GM21360 (cell line): ENCODE data around the gene IRX6.

Source experiments
- ATAC-seq: cut with Tn5 transposase; IDR thresholded peaks from one replicate; pipeline ENCODE4 v1.9.1; 2021; ENCODE audit warnings: mild to moderate bottlenecking, moderate library complexity; ENCODE audit not compliant: unreplicated experiment

Gene IRX6

DNA sequence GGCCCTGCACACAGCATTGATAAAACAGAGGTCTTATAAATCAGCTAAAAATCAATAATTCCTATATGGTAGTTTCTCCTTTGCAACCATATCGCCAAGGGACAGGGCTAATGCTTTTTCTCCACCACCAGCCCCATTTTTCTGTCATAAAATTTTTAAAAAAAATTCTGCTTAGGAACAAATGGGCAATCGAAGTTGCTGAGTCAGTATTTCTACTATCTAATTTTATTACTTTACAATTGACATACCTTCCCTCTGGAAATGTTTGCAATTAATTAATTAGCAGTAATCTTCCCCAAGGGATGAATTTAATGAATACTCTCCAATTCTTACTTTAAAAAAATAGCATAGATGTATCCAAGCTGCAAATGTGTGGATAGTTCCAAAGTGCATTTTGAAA, 1.7 kb upstream of the IRX6 start:
- no peak for ATAC-seq

DNA sequence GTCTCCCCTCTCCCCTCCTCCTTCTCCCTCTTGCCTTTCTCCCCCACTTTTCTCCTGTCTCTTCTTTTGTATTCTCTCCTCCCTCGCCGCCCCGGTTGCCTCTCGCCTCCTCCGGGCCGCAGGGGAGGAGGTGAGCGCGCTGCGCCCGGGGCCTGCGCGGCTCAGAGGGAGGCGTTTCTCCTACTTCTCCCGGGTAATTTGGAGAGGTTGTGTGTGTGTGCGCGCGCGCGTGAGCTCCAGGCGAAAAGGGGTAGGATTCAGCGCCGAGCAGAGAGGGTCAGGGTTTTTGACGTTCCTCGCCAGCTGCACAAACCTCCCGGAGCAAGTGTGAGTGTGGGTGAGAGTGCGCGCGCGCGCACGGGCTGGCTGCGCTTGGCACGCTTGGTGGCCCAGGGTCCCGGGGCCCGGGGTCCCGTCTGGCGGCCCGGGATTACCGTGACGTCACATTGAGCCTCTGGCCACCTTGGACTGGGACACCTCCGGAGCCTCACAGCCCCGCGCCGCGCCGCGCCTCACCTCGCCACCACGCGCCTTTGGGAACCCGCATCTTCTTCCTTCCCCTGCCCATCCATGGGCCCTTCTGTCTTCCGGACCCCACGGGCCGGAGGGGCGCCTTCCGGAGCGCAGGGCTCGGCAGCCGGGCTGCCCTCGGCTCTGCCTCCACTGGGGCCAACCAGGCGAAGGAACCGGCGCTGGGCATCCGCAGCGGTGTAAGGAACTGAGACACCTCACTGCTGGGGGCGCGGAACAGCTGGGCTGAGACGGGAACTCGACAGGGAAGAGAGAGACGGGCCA, 479 bp downstream of the IRX6 start:
- ATAC-seq = no peak

DNA sequence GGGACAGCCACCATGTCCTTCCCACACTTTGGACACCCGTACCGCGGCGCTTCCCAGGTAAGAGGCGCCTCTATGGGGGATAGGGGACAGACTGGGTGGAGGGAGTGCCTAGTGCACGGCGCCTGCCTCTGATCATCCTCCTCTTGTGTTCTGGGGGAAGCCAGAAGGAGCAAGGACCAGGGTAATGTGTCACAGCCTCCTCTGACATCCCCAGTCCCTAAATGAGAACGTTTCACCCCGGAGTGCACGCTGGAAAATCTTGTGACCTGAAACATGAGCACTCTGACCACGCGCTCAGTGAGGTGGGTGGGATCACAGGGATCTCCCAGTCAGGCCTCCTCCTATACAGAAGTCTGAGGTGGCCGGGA, 1.1 kb downstream of the IRX6 start:
- ATAC-seq = no peak

DNA sequence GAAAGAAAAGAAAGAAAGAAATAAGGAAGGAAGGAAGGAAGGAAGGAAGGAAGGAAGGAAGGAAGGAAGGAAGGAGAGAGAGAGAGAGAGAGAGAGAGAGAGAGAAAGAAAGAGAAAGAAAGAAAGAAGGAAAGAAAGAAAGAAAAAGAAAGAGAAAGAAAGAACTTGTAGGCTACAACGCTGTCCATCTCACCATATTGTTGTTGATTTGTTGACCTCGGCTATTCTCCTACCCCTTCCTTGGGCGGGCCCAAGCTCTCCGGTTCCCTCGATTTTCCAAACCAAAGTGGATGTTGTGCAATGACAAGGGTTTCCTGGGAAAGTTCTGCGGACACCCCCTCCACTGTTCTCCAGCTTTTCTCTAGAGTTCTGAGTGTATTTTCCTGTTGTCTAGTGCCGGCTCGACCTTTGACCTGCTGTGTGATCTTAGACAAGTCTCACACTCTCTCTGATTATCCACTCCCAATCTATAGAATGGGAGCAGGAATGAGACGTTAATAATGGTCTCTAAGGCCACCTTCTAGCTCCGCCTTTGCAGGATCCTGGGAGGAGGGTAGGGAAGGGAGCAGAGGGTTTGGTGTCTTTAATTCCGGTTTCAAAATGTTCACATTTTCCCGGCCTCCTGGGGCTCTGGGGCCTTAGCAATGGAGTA, 1.6 kb downstream of the IRX6 start:
- no peak for ATAC-seq

DNA sequence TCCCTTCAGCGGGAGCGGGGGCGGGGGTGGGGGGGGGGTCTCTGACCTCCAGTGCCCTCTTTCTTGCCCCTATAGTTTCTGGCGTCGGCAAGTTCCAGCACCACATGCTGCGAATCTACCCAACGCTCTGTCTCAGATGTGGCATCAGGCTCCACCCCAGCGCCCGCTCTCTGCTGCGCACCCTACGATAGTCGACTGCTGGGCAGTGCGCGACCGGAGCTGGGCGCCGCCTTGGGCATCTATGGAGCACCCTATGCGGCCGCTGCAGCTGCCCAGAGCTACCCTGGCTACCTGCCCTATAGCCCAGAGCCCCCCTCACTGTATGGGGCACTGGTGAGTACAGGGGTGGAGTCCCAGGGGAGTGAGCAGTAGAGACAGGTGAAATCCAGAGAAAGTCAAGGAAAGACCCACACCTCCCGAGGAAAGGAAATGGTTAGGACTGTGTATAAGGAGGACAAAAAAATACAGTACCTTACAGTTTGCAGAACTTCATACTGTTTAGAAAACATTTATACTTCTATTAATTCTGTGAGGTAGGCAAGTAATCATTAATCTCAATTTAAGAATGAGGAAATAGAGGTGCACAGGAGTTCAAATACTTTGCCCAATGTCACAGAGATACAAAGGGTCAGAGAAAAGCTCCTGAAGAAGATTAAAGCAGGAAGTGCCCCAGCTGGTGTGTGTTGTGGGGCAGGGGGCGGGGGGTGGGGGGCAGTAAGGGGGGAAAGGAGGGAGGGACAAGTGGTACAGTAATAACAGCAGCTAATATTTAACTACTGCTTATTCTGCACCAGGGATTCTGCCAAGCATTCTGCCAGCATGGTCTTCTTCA, 2.5 kb downstream of the IRX6 start:
- no peak for ATAC-seq

DNA sequence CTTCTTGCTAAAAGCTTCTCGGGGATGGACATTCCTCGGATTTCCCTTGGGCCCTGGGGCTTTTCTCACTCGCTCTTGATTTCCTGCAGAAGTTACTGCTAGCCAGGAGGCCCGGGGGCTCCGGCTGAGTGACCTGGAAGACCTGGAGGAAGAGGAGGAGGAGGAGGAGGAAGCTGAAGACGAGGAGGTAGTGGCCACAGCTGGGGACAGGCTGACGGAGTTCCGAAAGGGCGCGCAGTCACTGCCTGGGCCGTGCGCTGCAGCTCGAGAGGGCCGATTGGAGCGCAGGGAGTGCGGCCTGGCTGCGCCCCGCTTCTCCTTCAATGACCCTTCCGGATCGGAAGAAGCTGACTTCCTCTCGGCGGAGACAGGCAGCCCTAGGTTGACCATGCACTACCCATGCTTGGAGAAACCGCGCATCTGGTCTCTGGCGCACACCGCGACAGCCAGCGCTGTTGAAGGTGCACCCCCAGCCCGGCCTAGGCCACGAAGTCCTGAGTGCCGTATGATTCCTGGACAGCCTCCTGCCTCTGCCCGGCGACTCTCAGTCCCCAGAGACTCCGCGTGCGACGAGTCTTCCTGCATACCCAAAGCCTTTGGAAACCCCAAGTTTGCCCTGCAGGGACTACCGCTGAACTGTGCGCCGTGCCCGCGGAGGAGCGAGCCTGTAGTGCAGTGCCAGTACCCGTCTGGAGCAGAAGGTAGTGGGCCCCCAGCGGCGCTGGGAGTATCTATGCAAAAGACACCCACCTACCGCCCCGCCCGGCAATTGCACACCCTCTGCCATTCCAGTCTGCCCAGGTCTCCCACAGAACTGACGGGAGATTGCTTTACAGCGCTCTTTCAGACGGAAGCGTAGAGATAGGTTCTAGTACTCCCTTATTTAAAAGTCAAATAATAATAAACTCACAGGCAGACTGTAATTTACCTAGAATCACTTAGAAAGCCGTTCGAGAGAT, 4.9 kb downstream of the IRX6 start:
- ATAC-seq = no peak

DNA sequence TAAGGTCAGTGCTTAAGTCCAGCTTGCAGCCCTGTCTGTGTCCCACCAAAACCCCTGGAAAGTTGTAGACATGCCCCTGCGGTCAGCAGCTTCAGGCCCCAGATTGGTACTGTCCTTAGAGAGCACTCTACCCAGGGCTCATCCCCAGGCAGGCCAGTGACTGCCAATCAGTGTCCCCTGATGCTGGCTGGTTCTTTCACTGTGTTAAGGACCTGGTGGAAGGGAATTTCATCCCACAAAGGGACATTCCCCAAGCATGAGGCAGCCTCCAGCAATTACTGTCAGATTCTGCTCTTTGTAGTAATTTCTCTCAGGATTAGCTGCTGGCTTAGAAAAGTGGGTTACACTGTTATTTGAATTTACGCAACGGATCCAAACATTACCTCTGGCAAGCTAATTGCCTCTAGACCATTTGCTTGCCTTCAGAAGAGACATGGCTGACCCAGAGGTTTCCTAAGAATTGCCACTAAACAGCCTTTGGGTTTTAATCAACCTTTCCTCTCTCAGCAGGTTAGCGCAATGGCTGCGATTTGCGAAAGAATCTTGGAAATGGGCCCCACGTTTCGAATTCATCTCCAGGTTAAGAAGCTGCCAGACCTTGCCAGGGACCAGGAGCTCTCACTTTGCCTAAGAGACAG, 5.9 kb downstream of the IRX6 start:
- ATAC-seq = no peak

DNA sequence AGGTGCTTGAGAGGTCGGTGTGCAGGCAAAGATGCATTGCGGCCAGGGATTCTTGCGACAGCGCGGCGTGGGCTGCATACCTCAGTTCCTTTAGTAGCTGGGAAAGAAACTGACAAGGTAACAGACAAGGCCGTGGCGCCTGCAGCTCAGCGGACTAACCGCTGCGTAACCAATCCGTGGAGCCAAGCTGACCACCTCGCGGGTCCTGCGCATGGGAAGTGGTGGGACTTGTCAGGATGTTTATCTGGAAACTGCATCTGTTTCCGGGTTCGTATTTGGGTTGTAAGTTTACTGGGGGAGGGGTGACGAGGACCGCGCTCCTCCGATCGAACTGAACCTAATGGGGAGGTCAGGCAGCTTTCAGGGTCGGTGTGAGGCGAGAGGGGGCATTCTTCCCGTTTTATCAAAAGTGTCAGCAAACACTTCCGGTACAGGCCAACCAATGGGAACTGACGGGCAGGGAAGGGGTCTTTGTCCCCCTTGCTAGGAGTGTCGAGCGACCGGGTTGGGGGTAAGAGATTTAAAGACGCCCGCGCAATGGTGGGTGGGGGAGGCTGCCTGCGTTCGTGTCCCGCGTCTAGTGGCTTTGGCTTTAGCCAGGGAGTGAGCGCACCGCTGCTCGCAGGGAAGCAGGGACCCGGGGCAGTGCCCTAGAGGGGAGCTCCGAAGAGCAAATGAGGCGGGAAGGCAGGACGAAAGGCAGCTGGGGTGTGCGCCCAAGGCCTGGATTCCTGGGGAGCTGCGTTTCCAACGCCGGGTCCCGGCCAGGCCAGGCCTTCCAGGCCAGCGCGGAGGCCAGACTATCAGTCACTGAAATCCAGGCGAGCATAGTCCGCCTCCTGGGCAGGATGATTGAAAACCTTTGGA, 7.0 kb downstream of the IRX6 start:
- no peak for ATAC-seq

DNA sequence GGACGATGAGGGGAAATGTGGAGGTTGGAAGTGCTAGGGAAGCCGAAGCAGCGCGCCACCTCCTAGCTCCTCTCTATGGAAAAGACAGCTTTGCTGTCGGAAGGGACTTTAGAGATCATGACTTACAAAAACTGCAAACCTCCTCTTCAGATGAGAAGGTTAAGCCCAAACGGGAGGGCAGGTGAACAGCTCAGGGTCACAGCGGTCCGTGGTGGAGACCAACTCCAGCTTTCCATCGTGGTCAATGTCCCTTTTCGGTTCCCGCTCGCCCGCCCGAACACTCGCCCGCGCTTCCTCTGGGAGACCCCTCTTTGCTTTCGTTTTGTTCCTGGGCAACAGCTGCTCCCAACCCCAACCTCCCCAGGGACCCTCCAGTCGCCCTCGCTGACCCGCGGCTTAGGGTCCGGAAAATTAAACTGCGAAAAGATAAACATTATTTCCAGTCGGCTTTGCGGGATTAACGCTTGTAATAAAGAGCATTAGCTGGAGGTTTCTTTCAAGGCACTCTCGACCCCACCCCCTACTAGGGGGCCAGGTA, 7.7 kb downstream of the IRX6 start:
- ATAC-seq = no peak

DNA sequence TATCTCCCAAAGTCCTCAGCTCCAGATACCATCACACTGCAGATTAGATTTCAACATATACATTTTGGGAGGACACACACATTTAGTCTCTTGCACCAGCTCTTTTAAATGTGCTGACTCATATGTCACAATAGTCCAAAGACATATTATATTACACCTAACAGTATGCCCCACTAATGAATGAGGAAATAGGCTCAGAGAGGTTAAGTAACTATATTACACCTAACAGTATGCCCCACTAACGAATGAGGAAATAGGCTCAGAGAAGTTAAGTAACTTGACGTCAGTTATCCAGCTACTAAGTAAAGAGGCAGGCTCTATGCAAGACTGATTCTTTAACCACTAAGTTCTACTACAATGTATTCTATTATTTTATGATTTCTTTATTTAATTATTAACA, 9.7 kb downstream of the IRX6 start:
- ATAC-seq = no peak

DNA sequence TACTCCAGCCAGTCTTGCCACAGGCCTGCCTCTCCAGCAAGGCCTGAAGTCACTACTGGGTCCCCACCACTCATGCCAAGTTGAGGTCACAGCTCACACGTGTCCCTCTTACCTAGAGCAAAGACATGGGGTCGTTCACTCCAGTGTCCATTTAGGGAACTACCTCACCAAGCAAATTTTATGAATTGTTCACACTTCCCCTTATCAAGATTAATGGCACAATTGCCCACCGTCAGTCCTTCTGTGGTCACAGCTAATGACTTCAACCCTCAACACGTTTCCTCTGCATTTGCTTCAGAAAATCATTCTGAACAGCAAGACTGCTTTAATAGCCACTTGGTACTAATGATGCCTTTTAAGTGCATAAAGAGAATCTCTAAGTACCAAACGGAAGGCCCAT, 14.6 kb downstream of the IRX6 start:
- ATAC-seq = no peak

DNA sequence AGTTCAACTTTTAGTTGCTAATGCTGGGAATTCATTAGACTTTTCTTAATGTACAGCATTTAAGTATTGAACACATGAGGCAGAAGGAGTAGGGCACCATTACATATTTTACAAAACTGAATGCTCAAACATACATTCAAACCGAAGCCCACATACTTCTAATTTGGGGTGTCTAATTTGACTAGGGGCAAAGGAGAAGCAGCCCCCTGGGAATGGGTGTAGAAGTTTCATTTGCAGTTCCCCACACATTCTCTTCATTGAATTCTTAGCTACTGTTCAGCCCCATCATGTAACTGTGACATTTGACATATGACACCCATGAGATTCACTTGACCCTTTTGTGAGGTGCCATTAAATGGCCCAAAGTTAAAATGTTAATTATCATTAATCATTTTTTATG, 16.4 kb downstream of the IRX6 start:
- no peak for ATAC-seq

DNA sequence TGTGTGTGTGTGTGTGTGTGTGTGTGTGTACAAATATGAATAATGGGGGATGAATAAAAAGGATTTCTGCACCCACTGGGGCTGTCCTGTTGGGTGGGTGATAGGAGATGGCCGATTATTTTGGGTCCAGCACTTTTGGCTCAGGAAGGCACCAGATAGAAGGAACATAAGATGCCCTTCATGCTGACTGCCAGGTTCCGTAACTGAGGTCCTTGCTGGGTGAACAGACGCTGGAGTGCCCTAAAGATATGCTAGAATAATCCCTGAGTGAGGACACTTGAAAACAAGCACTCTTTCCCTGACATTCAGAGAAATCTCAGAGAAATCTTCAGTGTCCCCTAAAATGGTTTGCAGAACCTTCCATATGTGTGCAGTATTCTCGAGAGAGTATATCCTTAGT, 17.7 kb downstream of the IRX6 start:
- ATAC-seq = no peak

DNA sequence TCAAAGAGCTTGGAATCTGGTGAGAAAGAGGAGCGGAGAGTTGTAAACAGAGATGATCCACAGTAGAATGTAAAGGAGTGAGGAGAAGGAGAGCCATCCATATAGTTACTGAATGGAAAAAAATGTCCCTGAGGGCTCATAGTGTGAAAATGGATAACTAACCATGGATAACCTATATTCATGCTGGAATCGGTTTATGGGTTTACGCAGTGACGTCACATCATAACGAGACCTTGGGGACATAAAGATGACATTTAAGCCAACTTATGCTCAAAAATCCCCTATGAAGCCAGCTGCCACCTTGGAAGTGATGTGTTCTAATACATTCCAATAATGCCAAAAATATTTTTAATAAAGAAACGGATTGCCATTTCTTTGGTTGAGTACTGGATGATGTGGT, 22.5 kb downstream of the IRX6 start:
- no peak for ATAC-seq

DNA sequence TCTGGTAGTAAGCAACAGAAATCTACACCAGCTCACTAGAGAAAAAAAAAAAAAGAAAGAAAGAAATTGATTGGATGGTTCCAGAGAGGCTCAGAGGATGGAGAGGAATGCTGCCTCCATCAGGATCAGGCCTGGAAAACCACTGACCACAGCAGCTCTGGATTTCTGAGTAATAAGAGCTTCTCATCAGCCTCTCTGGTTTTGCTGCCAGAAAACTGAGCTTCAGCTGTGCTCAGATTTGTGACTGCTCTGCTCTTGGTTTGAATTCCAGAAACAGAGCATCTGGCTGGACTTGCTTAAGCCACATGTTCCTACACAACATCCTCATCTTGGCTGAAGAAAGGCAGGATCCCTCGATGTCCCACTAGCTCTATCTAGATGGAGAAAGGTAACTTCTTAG, 25.9 kb downstream of the IRX6 start:
- ATAC-seq = no peak

DNA sequence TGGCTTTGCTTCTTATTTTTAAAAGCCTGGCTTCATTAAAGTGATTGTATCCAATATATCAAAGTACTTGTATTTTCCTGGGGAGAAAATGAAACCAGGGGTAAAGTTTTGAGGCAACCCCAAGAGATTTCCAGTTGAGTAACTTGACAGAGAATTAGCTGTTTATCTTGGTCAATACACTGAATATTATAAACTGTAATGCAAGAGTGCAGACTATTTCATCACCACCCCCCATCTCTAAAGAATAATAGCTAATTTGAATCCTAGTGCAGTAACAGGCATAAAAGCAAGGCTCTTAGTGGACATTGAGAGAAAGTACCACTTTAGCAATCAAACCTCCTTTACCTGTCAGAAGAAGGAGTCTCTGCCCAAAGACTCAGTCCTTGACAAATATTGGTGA, 27.0 kb downstream of the IRX6 start:
- no peak for ATAC-seq

DNA sequence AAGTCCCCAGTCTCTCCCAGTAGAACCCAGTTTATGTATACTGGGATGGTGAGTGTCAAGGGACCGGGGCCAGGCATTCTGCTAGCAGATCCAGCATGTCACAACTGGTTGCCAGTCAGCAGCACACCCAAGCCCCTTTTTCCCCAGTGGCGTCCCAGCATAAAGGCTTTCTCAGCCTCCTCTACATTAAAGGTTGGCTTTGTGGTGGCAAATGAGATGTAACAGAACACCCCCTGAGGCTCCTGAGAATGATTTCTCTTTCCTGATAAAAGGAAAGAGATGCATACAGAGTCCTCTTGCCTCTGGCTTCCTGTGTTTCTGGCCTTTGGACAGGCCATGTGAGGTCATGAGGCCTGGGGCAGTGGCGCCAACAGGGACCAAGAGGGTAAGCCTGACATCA, 27.9 kb downstream of the IRX6 start:
- no peak for ATAC-seq

DNA sequence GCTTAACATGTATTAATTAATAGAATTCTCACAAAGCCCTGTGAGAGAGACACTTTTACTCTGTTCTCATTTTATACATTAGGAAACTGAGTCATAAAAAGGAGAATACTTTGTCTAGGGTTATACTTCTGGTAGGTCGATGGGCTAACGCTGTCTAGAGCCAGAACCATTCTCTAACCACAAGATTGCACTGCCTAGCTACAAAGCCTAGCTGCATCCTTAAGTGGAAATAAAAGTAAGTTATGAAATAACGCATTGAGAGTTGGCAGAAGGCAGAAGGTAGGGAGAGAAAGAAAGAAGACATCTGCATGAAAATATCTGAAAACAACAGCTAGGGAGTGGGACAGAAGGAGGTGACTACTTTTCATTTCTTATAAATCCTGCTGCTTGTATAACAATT, 33.2 kb downstream of the IRX6 start:
- ATAC-seq = no peak

DNA sequence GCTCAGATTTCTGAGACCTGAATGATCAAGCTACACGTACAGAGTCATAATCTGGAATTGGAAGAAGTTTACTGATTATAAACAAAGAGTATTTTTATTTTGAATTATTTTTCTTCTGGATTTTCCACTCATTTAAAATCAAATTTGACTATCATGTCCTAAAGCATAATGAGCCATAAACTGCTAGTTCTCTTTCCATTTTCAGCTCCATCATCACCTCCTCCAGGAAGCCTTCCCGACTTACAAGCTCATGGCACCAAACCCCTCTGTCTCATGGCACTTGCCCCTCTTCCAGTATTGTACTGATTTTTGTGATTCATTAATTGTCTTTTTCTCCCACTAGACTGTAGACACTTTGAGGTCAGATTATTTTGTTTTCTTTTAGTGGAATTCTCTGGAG, 35.9 kb downstream of the IRX6 start:
- ATAC-seq = no peak
